Karpas-422 (cell line): ENCODE results near the gene SMAD3. TPM values are rescaled to one million over a fixed set of nuclear protein-coding genes. Genes with fewer than 3 reads are reported as not detected.

Experiments used
- DNase-seq: peaks from one replicate; pipeline ENCODE4 v3.0.0-alpha.2; 2015
- H2AFZ ChIP-seq: fragments of 200-600 bp; sonication (generic); 2 replicates; pipeline ENCODE4 v1.6.1; 2014; ENCODE audit warnings: antibody characterized with exemption, low read length, mixed read lengths
- H3K27ac ChIP-seq: fragments of 200-600 bp; sonication (generic); 2 replicates; pipeline ENCODE4 v1.5.1; 2014; ENCODE audit warnings: mild to moderate bottlenecking, low read length, moderate library complexity
- H3K27me3 ChIP-seq: fragments of 200-600 bp; sonication (generic); 2 replicates; pipeline ENCODE4 v1.6.1; 2014; ENCODE audit warnings: low read length, mixed read lengths
- H3K36me3 ChIP-seq: fragments of 200-600 bp; sonication (generic); 2 replicates; pipeline ENCODE4 v1.6.1; 2014; ENCODE audit warnings: low read length, mixed read lengths; ENCODE audit not compliant: insufficient read depth
- H3K4me1 ChIP-seq: fragments of 200-600 bp; sonication (generic); 2 replicates; pipeline ENCODE4 v1.6.1; 2014; ENCODE audit warnings: mild to moderate bottlenecking, low read length, mixed read lengths
- H3K4me2 ChIP-seq: fragments of 200-600 bp; sonication (generic); 2 replicates; pipeline ENCODE4 v1.6.1; 2014; ENCODE audit warnings: low read length, low read depth, mild to moderate bottlenecking; ENCODE audit not compliant: poor library complexity, severe bottlenecking
- H3K4me3 ChIP-seq: fragments of 200-600 bp; sonication (generic); 2 replicates; pipeline ENCODE4 v1.5.1; 2014; ENCODE audit warnings: mild to moderate bottlenecking, antibody characterized with exemption, low read length, mixed read lengths
- H3K79me2 ChIP-seq: fragments of 200-600 bp; sonication (generic); 2 replicates; pipeline ENCODE4 v1.6.1; 2014; ENCODE audit warnings: mild to moderate bottlenecking, low read length, mixed read lengths
- H3K9ac ChIP-seq: fragments of 200-600 bp; sonication (generic); 2 replicates; pipeline ENCODE4 v1.6.0; 2014; ENCODE audit warnings: low read length
- H3K9me2 ChIP-seq: fragments of 200-600 bp; sonication (generic), shearing (Covaris generic); replicated peaks from 2 replicates; pipeline ENCODE4 v1.6.0; 2014; ENCODE audit warnings: mild to moderate bottlenecking, low read length, moderate library complexity; ENCODE audit not compliant: insufficient read depth
- H3K9me3 ChIP-seq: fragments of 300-700, 200-600 bp; sonication (generic); 2 replicates; pipeline ENCODE4 v1.6.1; 2014; ENCODE audit warnings: low read length, mixed read lengths
- H4K20me1 ChIP-seq: fragments of 200-600 bp; sonication (generic); 2 replicates; pipeline ENCODE4 v1.6.1; 2014; ENCODE audit warnings: mild to moderate bottlenecking, antibody characterized with exemption, low read length, low read depth; ENCODE audit not compliant: insufficient read depth
- total RNA-seq: library from RNA; depleted of rRNA; stranded (reverse); fragments of >200 nt; shearing (Covaris generic); gene quantifications from 2 replicates; pipeline ENCODE4 v1.2.3, GENCODE V29; 2014; ENCODE audit warnings: low replicate concordance

Gene SMAD3
- total RNA-seq, 1 experiment from 2014 or later: 27.7 TPM

GRCh38 chr15:67084561-67084960, 19.2 kb downstream of the SMAD3 start:
- Histone ChIP-seq H3K4me3 (no peak overlapping the region; the same call in 1 of the 2 replicates), H3K27ac (no peak overlapping the region), H4K20me1 (peaks cover 49% of the 10 kb centered on the region), H3K27me3 (peaks cover 4% of the 10 kb centered on the region; the same call in 1 of the 2 replicates), H2AFZ (no peak overlapping the region), H3K9ac (peak overlapping the region; percentile 4; the same call in 1 of the 2 replicates), H3K9me2 (no peaks in the 10 kb centered on the region), H3K79me2 (no peaks in the 10 kb centered on the region), H3K4me2 (peak overlapping the region; percentile 38), H3K9me3 (no peaks in the 10 kb centered on the region), H3K36me3 (no peaks in the 10 kb centered on the region; the same call in 1 of the 2 replicates), H3K4me1 (peaks cover 80% of the 10 kb centered on the region)
- DNase-seq: no peak

- Histone ChIP-seq H3K4me1 (peaks cover 72% of the 10 kb centered on the region), H3K9me3 (no peaks in the 10 kb centered on the region), H3K4me2 (peak overlapping the region; percentile 38), H3K27me3 (peaks cover 4% of the 10 kb centered on the region; the same call in 1 of the 2 replicates), H3K79me2 (no peaks in the 10 kb centered on the region), H3K9me2 (no peaks in the 10 kb centered on the region), H4K20me1 (peaks cover 49% of the 10 kb centered on the region), H3K36me3 (no peaks in the 10 kb centered on the region; the same call in 1 of the 2 replicates), H3K4me3 (no peak overlapping the region), H3K27ac (no peak overlapping the region), H2AFZ (no peak overlapping the region), H3K9ac (peak overlapping the region; percentile 4; the same call in 1 of the 2 replicates)
- DNase-seq: no peak
Measured at GRCh38 chr15:67085237-67085817, 19.9 kb downstream of the SMAD3 start.

GRCh38 chr15:67085818-67086636, 20.6 kb downstream of the SMAD3 start:
- no peak for DNase-seq
- Histone ChIP-seq H2AFZ (no peak overlapping the region), H3K4me1 (peaks cover 69% of the 10 kb centered on the region), H3K9me2 (no peaks in the 10 kb centered on the region), H3K36me3 (no peaks in the 10 kb centered on the region; the same call in 1 of the 2 replicates), H3K9ac (peak overlapping the region; percentile 10; the same call in 1 of the 2 replicates), H3K27ac (no peak overlapping the region), H3K9me3 (no peaks in the 10 kb centered on the region), H3K4me3 (no peak overlapping the region), H3K79me2 (no peaks in the 10 kb centered on the region), H4K20me1 (peaks cover 49% of the 10 kb centered on the region), H3K27me3 (peaks cover 4% of the 10 kb centered on the region; the same call in 1 of the 2 replicates), H3K4me2 (peak overlapping the region; percentile 38)

GRCh38 chr15:67086637-67086914, 21.2 kb downstream of the SMAD3 start:
- peaks cover 49% of the 10 kb centered on the region for H4K20me1 ChIP-seq
- DNase-seq: no peak
- H3K9me3 ChIP-seq: no peaks in the 10 kb centered on the region
- H3K36me3 ChIP-seq: no peaks in the 10 kb centered on the region; the same call in 1 of the 2 replicates
- H3K4me1 ChIP-seq: peaks cover 69% of the 10 kb centered on the region
- H3K4me2 ChIP-seq: no peak overlapping the region
- H3K9ac ChIP-seq: no peak overlapping the region
- H3K27ac ChIP-seq: no peak overlapping the region
- no peak overlapping the region for H2AFZ ChIP-seq
- H3K9me2 ChIP-seq: no peaks in the 10 kb centered on the region
- H3K4me3 ChIP-seq: no peak overlapping the region
- peaks cover 4% of the 10 kb centered on the region; the same call in 1 of the 2 replicates for H3K27me3 ChIP-seq
- H3K79me2 ChIP-seq: no peaks in the 10 kb centered on the region

- Histone ChIP-seq H3K9ac (no peak overlapping the region), H3K9me3 (no peaks in the 10 kb centered on the region), H3K27ac (no peak overlapping the region), H3K4me2 (no peak overlapping the region), H3K4me1 (peaks cover 69% of the 10 kb centered on the region), H4K20me1 (peaks cover 49% of the 10 kb centered on the region), H3K36me3 (no peaks in the 10 kb centered on the region), H3K4me3 (no peak overlapping the region), H3K9me2 (no peaks in the 10 kb centered on the region), H2AFZ (no peak overlapping the region), H3K27me3 (peaks cover 4% of the 10 kb centered on the region; the same call in 1 of the 2 replicates), H3K79me2 (no peaks in the 10 kb centered on the region)
- no peak for DNase-seq
Measured at GRCh38 chr15:67087507-67088172, 22.2 kb downstream of the SMAD3 start.

GRCh38 chr15:67089217-67090193, 24.1 kb downstream of the SMAD3 start:
- H2AFZ ChIP-seq: no peak overlapping the region
- peaks cover 68% of the 10 kb centered on the region for H3K4me1 ChIP-seq
- H3K27me3 ChIP-seq: peaks cover under 1% of the 10 kb centered on the region; the same call in 1 of the 2 replicates
- H3K9me3 ChIP-seq: no peaks in the 10 kb centered on the region
- no peak overlapping the region for H3K27ac ChIP-seq
- no peaks in the 10 kb centered on the region for H3K9me2 ChIP-seq
- H3K79me2 ChIP-seq: no peaks in the 10 kb centered on the region
- no peak for DNase-seq
- no peak overlapping the region for H3K4me2 ChIP-seq
- no peaks in the 10 kb centered on the region for H3K36me3 ChIP-seq
- H3K9ac ChIP-seq: no peak overlapping the region
- H3K4me3 ChIP-seq: no peak overlapping the region
- peaks cover 35% of the 10 kb centered on the region for H4K20me1 ChIP-seq

GRCh38 chr15:67090297-67091070, 25.1 kb downstream of the SMAD3 start:
- no peak overlapping the region for H3K4me3 ChIP-seq
- no peaks in the 10 kb centered on the region for H3K9me2 ChIP-seq
- H3K27ac ChIP-seq: no peak overlapping the region
- no peak for DNase-seq
- no peak overlapping the region for H3K9ac ChIP-seq
- no peaks in the 10 kb centered on the region for H3K27me3 ChIP-seq
- no peak overlapping the region for H2AFZ ChIP-seq
- H3K36me3 ChIP-seq: no peaks in the 10 kb centered on the region
- no peaks in the 10 kb centered on the region for H3K79me2 ChIP-seq
- H4K20me1 ChIP-seq: peaks cover 25% of the 10 kb centered on the region; the same call in 1 of the 2 replicates
- H3K9me3 ChIP-seq: no peaks in the 10 kb centered on the region
- peaks cover 68% of the 10 kb centered on the region for H3K4me1 ChIP-seq
- no peak overlapping the region for H3K4me2 ChIP-seq
